HEK293T (cell line): ENCODE data around the gene CPT1A.

Experiments used
- CTBP1 ChIP-seq: fragments of 450-650 bp; IDR thresholded peaks from 2 replicates; pipeline ENCODE4 v1.6.1; 2016; ENCODE audit warnings: borderline replicate concordance
- ELF4 ChIP-seq: fragments of 450-650 bp; IDR thresholded peaks from 2 replicates; pipeline ENCODE4 v1.6.1; 2017; ENCODE audit warnings: antibody characterized with exemption
- FOXA1 ChIP-seq: fragments of 450-650 bp; IDR thresholded peaks from 2 replicates; pipeline ENCODE4 v1.6.1; 2016; ENCODE audit warnings: mild to moderate bottlenecking
- FOXM1 ChIP-seq: fragments of 450-650 bp; IDR thresholded peaks from 2 replicates; pipeline ENCODE4 v1.6.1; 2017; ENCODE audit warnings: mild to moderate bottlenecking, borderline replicate concordance
- L3MBTL2 ChIP-seq: fragments of 450-650 bp; conservative IDR thresholded peaks from 2 replicates; pipeline ENCODE4 v1.6.1; 2016; ENCODE audit warnings: mild to moderate bottlenecking
- SUZ12 ChIP-seq: fragments of 450-650 bp; IDR thresholded peaks from 2 replicates; pipeline ENCODE4 v1.6.1; 2016; ENCODE audit warnings: mild to moderate bottlenecking
- TARDBP ChIP-seq: fragments of 450-650 bp; IDR thresholded peaks from 2 replicates; pipeline ENCODE4 v1.6.1; 2016
- TF ChIP-seq, protein P1 (sequence below): fragments of 450-650 bp; IDR thresholded peaks from 2 replicates; pipeline ENCODE4 v1.6.1; 2016

DNA sequence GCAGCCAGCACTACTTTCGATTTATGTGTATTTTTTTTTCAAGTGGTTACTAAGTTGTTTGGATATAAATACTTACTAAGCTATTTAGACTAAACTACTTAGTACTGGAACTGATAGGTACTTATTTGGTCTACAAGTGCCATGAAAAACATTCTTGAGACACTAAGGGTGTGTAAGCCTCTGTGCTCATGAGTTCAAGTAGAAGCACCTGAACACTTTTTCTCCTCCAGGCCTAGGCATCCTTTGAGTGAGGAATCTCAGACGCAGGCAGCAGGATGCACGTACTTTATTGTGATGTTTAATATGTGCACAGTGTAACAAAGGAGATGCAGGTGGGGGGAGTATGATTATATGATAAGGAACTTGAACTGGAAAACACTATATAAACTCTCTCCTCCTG, 98.2 kb downstream of the CPT1A start:
- TF ChIP-seq, protein P1, sequence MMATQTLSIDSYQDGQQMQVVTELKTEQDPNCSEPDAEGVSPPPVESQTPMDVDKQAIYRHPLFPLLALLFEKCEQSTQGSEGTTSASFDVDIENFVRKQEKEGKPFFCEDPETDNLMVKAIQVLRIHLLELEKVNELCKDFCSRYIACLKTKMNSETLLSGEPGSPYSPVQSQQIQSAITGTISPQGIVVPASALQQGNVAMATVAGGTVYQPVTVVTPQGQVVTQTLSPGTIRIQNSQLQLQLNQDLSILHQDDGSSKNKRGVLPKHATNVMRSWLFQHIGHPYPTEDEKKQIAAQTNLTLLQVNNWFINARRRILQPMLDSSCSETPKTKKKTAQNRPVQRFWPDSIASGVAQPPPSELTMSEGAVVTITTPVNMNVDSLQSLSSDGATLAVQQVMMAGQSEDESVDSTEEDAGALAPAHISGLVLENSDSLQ: no peak
- TF ChIP-seq TARDBP: no peak
- TF ChIP-seq FOXA1: no peak
- no peak for TF ChIP-seq FOXM1
- TF ChIP-seq L3MBTL2: no peak
- no peak for TF ChIP-seq ELF4
- no peak for TF ChIP-seq SUZ12
- no peak for TF ChIP-seq CTBP1
